K562 (cell line): ENCODE measurements around the gene MMP27. TPM values are rescaled to one million over a fixed set of nuclear protein-coding genes. Genes with fewer than 3 reads are reported as not detected.
"Not testable (repeated sequence)": the region's sequence is repeated elsewhere in the genome, so short reads cannot be mapped to it uniquely, and the experiment has no call there.

Experiments
- ATAC-seq: fragments of 200-7000 bp; cut with Tn5 transposase; 3 replicates; pipeline ENCODE4 v1.9.1; 2020; ENCODE audit warnings: moderate library complexity
- BruUV-seq: library from RNA; stranded (reverse); fragments of 400-500 nt; replicated peaks from 2 replicates; lab custom pipeline; 2021; lab: Mats Ljungman, UMichigan
- CTCF ChIA-PET: fragments of 300-600 bp; formaldehyde crosslinking; extraction: SDS; loops from one replicate; lab custom pipeline; 2021; ENCODE audit warnings: low intra/inter-chr PET ratio; lab: Yijun Ruan, JAX
- POLR2A ChIA-PET: fragments of 300-600, 350-650 bp; sonication (Branson Sonifier 250); formaldehyde crosslinking; extraction: SDS; loops from one replicate; lab custom pipeline; 2021; ENCODE audit warnings: antibody characterized with exemption, inconsistent platforms; lab: Yijun Ruan, JAX
- DNase-seq, 4 experiments: peaks; one replicate each; pipeline versions ENCODE4 v3.0.0 to v3.0.0-alpha.2; 2011 to 2018; ENCODE audit warnings: low spot score in 3 of 4, mixed read lengths in 3 of 4; ENCODE audit errors: extremely low read depth in 1 of 4
- FAIRE-seq: peaks from 2 replicates; lab custom pipeline; 2011; peaks lifted over from hg19 to GRCh38; lab: Jason Lieb, UNC
- H2AFZ ChIP-seq: 2 replicates; pipeline ENCODE4 v1.6.0; 2011; ENCODE audit warnings: low read depth, low read length, control low read depth, inconsistent platforms
- H3K27ac ChIP-seq: fragments of 200-600 bp; 3 replicates; pipeline ENCODE4 v1.8.0; 2011; ENCODE audit warnings: low read depth, mild to moderate bottlenecking, control low read depth, inconsistent platforms, low read length, moderate library complexity, mixed read lengths; ENCODE audit errors: extremely low read depth
- H3K27me3 ChIP-seq, 2 experiments: fragments of 300-600 bp in 1 of 2; 2 replicates in 1 of 2; 3 replicates in 1 of 2; pipeline versions ENCODE4 v1.6.0 to v1.8.0; 2011; ENCODE audit warnings: inconsistent platforms in 2 of 2, low read length in 2 of 2, mild to moderate bottlenecking in 1 of 2, mixed read lengths in 1 of 2, moderate library complexity in 1 of 2; ENCODE audit not compliant: control insufficient read depth in 2 of 2, insufficient read depth in 2 of 2
- H3K36me3 ChIP-seq: fragments of 300-600 bp; 3 replicates; pipeline ENCODE4 v1.8.0; 2011; ENCODE audit warnings: mild to moderate bottlenecking, low read length, inconsistent platforms; ENCODE audit not compliant: control insufficient read depth, insufficient read depth
- H3K4me1 ChIP-seq, 2 experiments: fragments of 200-600 bp in 1 of 2; replicated peaks in 1 of 2; 2 replicates in 1 of 2; 3 replicates in 1 of 2; pipeline versions ENCODE4 v1.5.1 to v1.8.0; 2011; ENCODE audit warnings: inconsistent platforms in 2 of 2, low read length in 2 of 2, mild to moderate bottlenecking in 1 of 2, mixed read lengths in 1 of 2, moderate library complexity in 1 of 2; ENCODE audit not compliant: control insufficient read depth in 2 of 2, insufficient read depth in 2 of 2
- H3K4me2 ChIP-seq: 2 replicates; pipeline ENCODE4 v1.6.1; 2011; ENCODE audit warnings: low read length, control low read depth, inconsistent platforms, mixed read lengths; ENCODE audit not compliant: insufficient read depth
- H3K4me3 ChIP-seq: fragments of 200-600 bp; sonication (generic), shearing (Covaris generic); 2 replicates; pipeline ENCODE4 v1.5.1; 2016; ENCODE audit warnings: control low read depth, inconsistent platforms
- H3K79me2 ChIP-seq: fragments of 200-600 bp; 3 replicates; pipeline ENCODE4 v1.8.0; 2011; ENCODE audit warnings: low read length, inconsistent platforms; ENCODE audit not compliant: control insufficient read depth, insufficient read depth
- H3K9ac ChIP-seq, 2 experiments: 2 replicates each; pipeline versions ENCODE4 v1.6.0 to v1.6.1; 2011; ENCODE audit warnings: low read depth in 2 of 2, low read length in 2 of 2, control low read depth in 1 of 2, inconsistent platforms in 1 of 2, mild to moderate bottlenecking in 1 of 2, mixed read lengths in 1 of 2; ENCODE audit not compliant: insufficient read depth in 1 of 2
- H3K9me1 ChIP-seq: one replicate; pipeline ENCODE4 v1.6.0; 2011; ENCODE audit warnings: inconsistent platforms, mild to moderate bottlenecking, low read length, moderate library complexity; ENCODE audit not compliant: control insufficient read depth, insufficient read depth
- H3K9me3 ChIP-seq: replicated peaks from 2 replicates; pipeline ENCODE4 v1.5.1; 2011; ENCODE audit warnings: low read depth, low read length, inconsistent platforms; ENCODE audit not compliant: control insufficient read depth, insufficient read depth
- H4K20me1 ChIP-seq: replicated peaks from 2 replicates; pipeline ENCODE4 v1.6.1; 2011; ENCODE audit warnings: low read length, inconsistent platforms, mixed read lengths; ENCODE audit not compliant: control insufficient read depth, insufficient read depth
- CBX8 ChIP-seq: fragments of 200-600 bp; sonication (generic); IDR thresholded peaks from 2 replicates; pipeline ENCODE4 v1.6.1; 2012; ENCODE audit warnings: borderline replicate concordance, mixed run types, low read depth, mild to moderate bottlenecking, moderate library complexity, mixed read lengths, low read length, control low read depth, inconsistent platforms; ENCODE audit not compliant: poor library complexity, severe bottlenecking; ENCODE audit errors: extremely low read depth
- GTF2F1 ChIP-seq: IDR thresholded peaks from 2 replicates; pipeline ENCODE4 v1.6.1; 2011; ENCODE audit warnings: low read depth, low read length, improper control_type of control experiment
- MXI1 ChIP-seq: IDR thresholded peaks from 2 replicates; pipeline ENCODE4 v1.6.1; 2011; ENCODE audit warnings: low read depth, mild to moderate bottlenecking, improper control_type of control experiment, low read length
- NFXL1 ChIP-seq: fragments of 450-650 bp; formaldehyde crosslinking; IDR thresholded peaks from 2 replicates; pipeline ENCODE4 v1.4.0; 2021; ENCODE audit warnings: mild to moderate bottlenecking
- NR2C2 ChIP-seq, 2 experiments: fragments of 200-800 bp in 1 of 2; sonication (Bioruptor generic) in 1 of 2; sonication (generic) in 1 of 2; formaldehyde crosslinking in 1 of 2; IDR thresholded peaks; 2 replicates each; pipeline versions ENCODE4 v1.6.1 to v1.8.0; 2016 to 2022; ENCODE audit warnings: mild to moderate bottlenecking in 1 of 2, missing compliant biosample characterization in 1 of 2, missing genetic modification characterization in 1 of 2, missing genetic modification reagents in 1 of 2
- NR2F6 ChIP-seq: fragments of 450-650 bp; formaldehyde crosslinking; IDR thresholded peaks from 2 replicates; pipeline ENCODE4 v1.4.0; 2020; ENCODE audit warnings: mild to moderate bottlenecking
- NRF1 ChIP-seq, 2 experiments: fragments of 450-650 bp; IDR thresholded peaks in 1 of 2; conservative IDR thresholded peaks in 1 of 2; 2 replicates each; pipeline ENCODE4 v1.6.1; 2014; ENCODE audit warnings: mild to moderate bottlenecking in 2 of 2
- SAFB2 ChIP-seq: fragments of 200-400 bp; formaldehyde crosslinking; IDR thresholded peaks from 2 replicates; pipeline ENCODE4 v1.6.1; 2018; ENCODE audit warnings: borderline replicate concordance, low read length, low read depth, moderate library complexity; ENCODE audit not compliant: severe bottlenecking
- SMAD3 ChIP-seq: fragments of 450-650 bp; formaldehyde crosslinking; conservative IDR thresholded peaks from 2 replicates; pipeline ENCODE4 v1.4.0; 2020; ENCODE audit warnings: mild to moderate bottlenecking
- ZNF263 ChIP-seq: sonication (generic); formaldehyde crosslinking; IDR thresholded peaks from 2 replicates; pipeline ENCODE4 v1.8.0; 2022; ENCODE audit warnings: mild to moderate bottlenecking, missing genetic modification reagents, borderline replicate concordance
- ZNF75A ChIP-seq: fragments of 450-650 bp; formaldehyde crosslinking; IDR thresholded peaks from 2 replicates; pipeline ENCODE4 v1.4.0; 2020; ENCODE audit warnings: mild to moderate bottlenecking
- WGBS: fragments of 100-300 bp; shearing (Covaris generic); methylation state at CpG from one replicate; pipeline ENCODE4 v1.1.6; 2016; ENCODE audit warnings: low coverage, mixed read lengths; ENCODE audit not compliant: insufficient coverage; ENCODE audit errors: missing lambda C conversion rate; 5-methylcytosine and 5-hydroxymethylcytosine counted together
- in situ Hi-C: fragments of 300-500 bp; cut with MboI; formaldehyde crosslinking; loops from 4 replicates; pipeline ENCODE4 v1.15.0; 2018; ENCODE audit warnings: inconsistent platforms, mixed read lengths
- intact Hi-C: fragments of 100-400 bp; cut with micrococcal nuclease; formaldehyde crosslinking; loops from 2 replicates; pipeline ENCODE4 v1.14.2; 2022
- polyA plus RNA-seq, 8 experiments: library from polyadenylated mRNA; depleted of rRNA in 4 of 8; stranded (reverse) in 5 of 8; unstranded in 3 of 8; fragments of >200 nt; fragmentation: Nextera tagmentation in 2 of 8; fragmentation: Illumina TruSeq in 1 of 8; extraction: Ambion mirVana in 2 of 8; extraction: Trizol in 1 of 8; gene quantifications; 2 replicates each; pipeline versions ENCODE4 v1.2.1 to v1.2.3, GENCODE V29; 2011 to 2014; ENCODE audit warnings: inconsistent platforms in 1 of 8, missing spikeins in 1 of 8
- total RNA-seq, 7 experiments: library from RNA; depleted of rRNA in 6 of 7; stranded (reverse); fragments of >200 nt in 6 of 7; fragmentation: Illumina TruSeq in 2 of 7; extraction: Trizol in 2 of 7; gene quantifications; 2 replicates each; pipeline versions ENCODE4 v1.2.1 to v1.2.3, GENCODE V29; 2011 to 2021; ENCODE audit warnings: low replicate concordance in 1 of 7
- TF ChIP-seq, protein P1 (sequence below): fragments of 450-650 bp; IDR thresholded peaks from 2 replicates; pipeline ENCODE4 v1.6.1; 2016; ENCODE audit warnings: antibody characterized with exemption

MMP27 gene
- total and polyA plus RNA-seq, 9 of the 15 experiments (the other 6 are each of a cell fraction or from before 2014, with no cell fraction given): not detected

DNA sequence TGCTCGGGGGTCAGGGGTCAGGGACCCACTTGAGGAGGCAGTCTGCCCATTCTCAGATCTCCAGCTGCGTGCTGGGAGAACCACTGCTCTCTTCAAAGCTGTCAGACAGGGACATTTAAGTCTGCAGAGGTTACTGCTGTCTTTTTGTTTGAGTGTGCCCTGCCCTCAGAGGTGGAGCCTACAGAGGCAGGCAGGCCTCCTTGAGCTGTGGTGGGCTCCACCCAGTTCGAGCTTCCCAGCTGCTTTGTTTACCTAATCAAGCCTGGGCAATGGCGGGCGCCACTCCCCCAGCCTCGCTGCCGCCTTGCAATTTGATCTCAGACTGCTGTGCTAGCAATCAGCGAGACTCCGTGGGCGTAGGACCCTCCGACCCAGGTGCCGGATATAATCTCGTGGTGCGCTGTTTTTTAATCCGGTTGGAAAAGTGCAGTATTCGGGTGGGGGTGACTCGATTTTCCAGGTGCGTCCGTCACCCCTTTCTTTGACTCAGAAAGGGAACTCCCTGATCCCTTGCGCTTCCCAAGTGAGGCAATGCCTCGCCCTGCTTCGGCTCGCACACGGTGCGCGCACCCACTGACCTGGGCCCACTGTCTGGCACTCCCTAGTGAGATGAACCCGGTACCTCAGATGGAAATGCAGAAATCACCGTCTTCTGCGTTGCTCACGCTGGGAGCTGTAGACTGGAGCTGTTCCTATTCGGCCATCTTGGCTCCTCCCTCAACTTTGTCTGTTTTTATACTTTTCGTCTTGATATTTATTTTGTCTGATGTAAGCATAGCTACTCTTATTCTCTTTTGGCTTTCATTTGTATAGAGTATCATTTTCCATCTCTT, 41.4 kb upstream of the MMP27 start:
- H3K9ac ChIP-seq, H3K36me3 ChIP-seq, H3K4me2 ChIP-seq, H4K20me1 ChIP-seq, FAIRE-seq, H3K79me2 ChIP-seq, H3K4me1 ChIP-seq, POLR2A ChIA-PET, CTCF ChIA-PET, ATAC-seq, H3K27me3 ChIP-seq, H3K27ac ChIP-seq, H3K9me3 ChIP-seq, DNase-seq, H3K4me3 ChIP-seq, in situ Hi-C loops, BruUV-seq, H3K9me1 ChIP-seq, intact Hi-C loops: not testable (repeated sequence)
- H2AFZ ChIP-seq: 0 out of 2 replicates have a peak overlapping the region, but pooled peaks have one; percentile 16
- under 1% methylated on average over 20 of the region's 32 CpGs for WGBS

GRCh38 chr11:102734650-102735049, 29.1 kb upstream of the MMP27 start:
- H4K20me1 ChIP-seq: no peaks in the 10 kb centered on the region
- POLR2A ChIA-PET: interaction anchor here (0.6 kb wide), 1 partner anchor 654 kb away, joined by 4 read pairs; no protein-coding TSS in a partner anchor
- CTCF ChIA-PET: interaction anchor here (2.7 kb wide), 1 partner anchor 206 kb away, joined by 13 read pairs; no protein-coding TSS in a partner anchor
- no peaks in the 10 kb centered on the region for H3K36me3 ChIP-seq
- ATAC-seq (no peak), FAIRE-seq (no peak), DNase-seq (no peak)
- H3K9me3 ChIP-seq: no peaks in the 10 kb centered on the region
- no peak overlapping the region for H3K4me2 ChIP-seq
- no peak overlapping the region for H3K9ac ChIP-seq
- no TSS peak for BruUV-seq
- no peak for TF ChIP-seq NFXL1 (CRISPR knock-in tag)
- TF ChIP-seq GTF2F1: no peak
- no peak for TF ChIP-seq NR2F6 (CRISPR knock-in tag)
- TF ChIP-seq SAFB2: no peak
- no peak for TF ChIP-seq MXI1
- no peak for TF ChIP-seq NRF1 (conservative IDR thresholded peaks at IDR 0.05 in 1 of 2, IDR thresholded peaks at IDR 0.05 in 1 of 2)
- TF ChIP-seq ZNF75A (CRISPR knock-in tag): no peak
- TF ChIP-seq NR2C2 (CRISPR knock-in tag; IDR thresholded peaks at IDR 0.05): no peak
- no peak for TF ChIP-seq NR2C2 (tag; IDR thresholded peaks at IDR 0.05)
- TF ChIP-seq SMAD3 (CRISPR knock-in tag): no peak
- TF ChIP-seq ZNF263 (CRISPR knock-in tag): no peak
- TF ChIP-seq, protein P1, sequence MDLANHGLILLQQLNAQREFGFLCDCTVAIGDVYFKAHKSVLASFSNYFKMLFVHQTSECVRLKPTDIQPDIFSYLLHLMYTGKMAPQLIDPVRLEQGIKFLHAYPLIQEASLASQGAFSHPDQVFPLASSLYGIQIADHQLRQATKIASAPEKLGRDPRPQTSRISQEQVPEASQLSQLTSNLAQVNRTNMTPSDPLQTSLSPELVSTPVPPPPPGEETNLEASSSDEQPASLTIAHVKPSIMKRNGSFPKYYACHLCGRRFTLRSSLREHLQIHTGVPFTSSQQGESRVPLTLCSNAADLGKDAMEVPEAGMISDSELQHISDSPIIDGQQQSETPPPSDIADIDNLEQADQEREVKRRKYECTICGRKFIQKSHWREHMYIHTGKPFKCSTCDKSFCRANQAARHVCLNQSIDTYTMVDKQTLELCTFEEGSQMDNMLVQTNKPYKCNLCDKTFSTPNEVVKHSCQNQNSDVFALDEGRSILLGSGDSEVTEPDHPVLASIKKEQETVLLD: no peak
- no peak for TF ChIP-seq CBX8
- intact Hi-C loops: loop anchor here (5.0 kb wide), 2 partner anchors 303 to 868 kb away; no protein-coding TSS in a partner anchor
- H3K4me1 ChIP-seq: no peaks in the 10 kb centered on the region
- no peaks in the 10 kb centered on the region for H3K79me2 ChIP-seq
- H2AFZ ChIP-seq: no peak overlapping the region
- in situ Hi-C loops: no loop called here
- H3K9me1 ChIP-seq: no peaks in the 10 kb centered on the region
- no peak overlapping the region for H3K4me3 ChIP-seq
- no peaks in the 10 kb centered on the region for H3K27me3 ChIP-seq
- no peak overlapping the region for H3K27ac ChIP-seq
